ENCODE results near the gene TBL2. TPM values are rescaled to one million over a fixed set of nuclear protein-coding genes. Genes with fewer than 3 reads are reported as not detected.
A peak's percentile ranks its signal among the peaks of the same experiment; 100 is the strongest.
"Not testable (repeated sequence)": the region's sequence is repeated elsewhere in the genome, so short reads cannot be mapped to it uniquely, and the experiment has no call there.

Gene TBL2
- polyA plus RNA-seq, 4 donors: 37.0 to 46.1 (median 42.2) TPM

GRCh38 chr7:73538510-73538909 lies 39.9 kb downstream of the TBL2 start:
- not testable (repeated sequence) for DNase-seq (ENCODE audit: low read depth in 4 of 4, low spot score in 3 of 4)

- DNase-seq (ENCODE audit: low read depth in 4 of 4, low spot score in 3 of 4): no peak
Observed at GRCh38 chr7:73537051-73537450, 41.3 kb downstream of the TBL2 start.

- no peak for DNase-seq (ENCODE audit: low read depth in 4 of 4, low spot score in 3 of 4)
Observed at GRCh38 chr7:73536479-73536878, 41.9 kb downstream of the TBL2 start.

GRCh38 chr7:73535918-73536317 lies 42.5 kb downstream of the TBL2 start:
- DNase-seq (ENCODE audit: low read depth in 4 of 4, low spot score in 3 of 4): not testable (repeated sequence)

GRCh38 chr7:73533742-73534141 lies 44.6 kb downstream of the TBL2 start:
- no peak for DNase-seq (ENCODE audit: low read depth in 4 of 4, low spot score in 3 of 4)

- DNase-seq (ENCODE audit: low read depth in 4 of 4, low spot score in 3 of 4): no peak
Observed at GRCh38 chr7:73532224-73532623, 46.2 kb downstream of the TBL2 start.

- DNase-seq (ENCODE audit: low read depth in 4 of 4, low spot score in 3 of 4): no peak
Observed at GRCh38 chr7:73530800-73531199, 47.6 kb downstream of the TBL2 start.

- no peak for DNase-seq (ENCODE audit: low read depth in 4 of 4, low spot score in 3 of 4)
Observed at GRCh38 chr7:73526896-73527821, 51.2 kb downstream of the TBL2 start.

GRCh38 chr7:73526158-73526494 lies 52.3 kb downstream of the TBL2 start:
- DNase-seq (ENCODE audit: low read depth in 4 of 4, low spot score in 3 of 4): not testable (repeated sequence)

GRCh38 chr7:73522105-73522872 lies 56.1 kb downstream of the TBL2 start, which contains the start of gene BAZ1B:
TSS of gene BAZ1B (minus strand) at chr7:73522293. CDS start at chr7:73521933, 360 bp downstream.
- peak; percentile 94 to 95 (median 94) for DNase-seq (ENCODE audit: low read depth in 4 of 4, low spot score in 3 of 4)

- DNase-seq (ENCODE audit: low read depth in 4 of 4, low spot score in 3 of 4): peak in 2 of 4 donors; percentile 1 to 10
Observed at GRCh38 chr7:73521636-73522104, 56.7 kb downstream of the TBL2 start.

GRCh38 chr7:73520673-73521635 lies 57.4 kb downstream of the TBL2 start:
- DNase-seq (ENCODE audit: low read depth in 4 of 4, low spot score in 3 of 4): peak in 1 of 4 donors; percentile 18

- DNase-seq (ENCODE audit: low read depth in 4 of 4, low spot score in 3 of 4): no peak
Observed at GRCh38 chr7:73519867-73520672, 58.3 kb downstream of the TBL2 start.

- no peak for DNase-seq (ENCODE audit: low read depth in 4 of 4, low spot score in 3 of 4)
Observed at GRCh38 chr7:73518470-73518869, 59.9 kb downstream of the TBL2 start.

Other genes with a start within 250 kb of the TBL2 start
- gene FZD9, start 144.8 kb downstream of the TBL2 start, polyA plus RNA-seq (ENCODE audit: insufficient read length in 4 of 4): under 1 TPM; 0.35 to 0.60 (median 0.43) TPM
- gene BAZ1B, start 56.3 kb downstream of the TBL2 start, polyA plus RNA-seq (ENCODE audit: insufficient read length in 4 of 4): 10 to 100 TPM; 66.7 to 80.1 (median 72.3) TPM
- 10 to 100 TPM; 30.9 to 45.2 (median 37.6) TPM for gene BCL7B, start 20.9 kb downstream of the TBL2 start, polyA plus RNA-seq (ENCODE audit: insufficient read length in 4 of 4)
- 1 to 10 TPM; 1.5 to 9.5 (median 3.4) TPM for gene MLXIPL, start 45.9 kb upstream of the TBL2 start, polyA plus RNA-seq (ENCODE audit: insufficient read length in 4 of 4)
- 10 to 100 TPM in 2 of 4 donors, 1 to 10 TPM in 2; 7.0 to 18.1 (median 10.6) TPM for gene VPS37D, start 89.3 kb upstream of the TBL2 start, polyA plus RNA-seq (ENCODE audit: insufficient read length in 4 of 4)
- gene DNAJC30, start 104.9 kb upstream of the TBL2 start, polyA plus RNA-seq (ENCODE audit: insufficient read length in 4 of 4): 10 to 100 TPM in 3 of 4 donors, 1 to 10 TPM in 1; 8.3 to 12.0 (median 11.1) TPM
- gene BUD23, start 105.0 kb upstream of the TBL2 start, polyA plus RNA-seq (ENCODE audit: insufficient read length in 4 of 4): 10 to 100 TPM; 65.4 to 98.8 (median 80.8) TPM
- gene STX1A, start 141.1 kb upstream of the TBL2 start, polyA plus RNA-seq (ENCODE audit: insufficient read length in 4 of 4): 10 to 100 TPM in 1 of 4 donors, 1 to 10 TPM in 3; 7.1 to 16.1 (median 7.6) TPM
- 10 to 100 TPM in 3 of 4 donors, 1 to 10 TPM in 1; 9.0 to 35.1 (median 24.6) TPM for gene ABHD11, start 160.2 kb upstream of the TBL2 start, polyA plus RNA-seq (ENCODE audit: insufficient read length in 4 of 4)
- 10 to 100 TPM in 3 of 4 donors, 1 to 10 TPM in 1; 1.8 to 62.9 (median 28.5) TPM for gene CLDN3, start 191.7 kb upstream of the TBL2 start, polyA plus RNA-seq (ENCODE audit: insufficient read length in 4 of 4)